ENCODE data around the gene GNLY.
"Not testable (repeated sequence)": the region's sequence is repeated elsewhere in the genome, so short reads cannot be mapped to it uniquely, and the experiment has no call there.

GNLY gene

DNA sequence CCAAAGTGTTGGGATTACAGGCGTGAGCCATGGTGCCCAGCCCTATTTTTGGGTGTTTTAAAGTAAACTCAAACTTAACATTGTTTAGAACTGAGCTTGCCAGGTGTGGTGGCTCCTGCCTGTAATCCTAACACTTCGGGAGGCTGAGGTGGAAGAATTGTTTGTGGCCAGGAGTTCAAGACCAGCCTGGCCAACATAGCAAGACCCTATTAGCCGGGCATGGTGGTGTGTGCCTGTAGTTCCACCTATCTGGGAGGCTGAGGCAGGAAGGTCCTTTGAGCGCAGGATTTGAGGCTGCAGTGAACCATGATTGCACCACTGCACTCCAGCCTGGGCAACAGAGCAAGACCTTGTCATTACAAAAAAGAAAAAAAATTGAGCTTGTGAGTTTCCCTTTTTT, 43.7 kb upstream of the GNLY start:
- Histone ChIP-seq H3K4me1 (ENCODE audit: insufficient read depth, insufficient read length) (no peaks in the 10 kb centered on the region), H3K27me3 (ENCODE audit: insufficient read depth, insufficient read length) (no peaks in the 10 kb centered on the region), H3K4me3 (ENCODE audit: insufficient read length, low read depth) (no peak overlapping the region), H3K36me3 (ENCODE audit: insufficient read depth, insufficient read length, low read length) (peaks cover 73% of the 10 kb centered on the region), H3K9me3 (ENCODE audit: insufficient read depth, low read length) (no peaks in the 10 kb centered on the region), H3K9ac (ENCODE audit: insufficient read length, low read depth) (no peak overlapping the region)
- TF ChIP-seq ZNF274 (IDR thresholded peaks at IDR 0.05; ENCODE audit: low read depth, low read length) (no peak), SUZ12 (IDR thresholded peaks at IDR 0.05; ENCODE audit: extremely low read depth, insufficient read depth, insufficient read length) (no peak), YY1 (IDR thresholded peaks at IDR 0.05; ENCODE audit: insufficient read depth, insufficient read length) (no peak)
- DNase-seq (ENCODE audit: low read depth, low spot score), result no peak

DNA sequence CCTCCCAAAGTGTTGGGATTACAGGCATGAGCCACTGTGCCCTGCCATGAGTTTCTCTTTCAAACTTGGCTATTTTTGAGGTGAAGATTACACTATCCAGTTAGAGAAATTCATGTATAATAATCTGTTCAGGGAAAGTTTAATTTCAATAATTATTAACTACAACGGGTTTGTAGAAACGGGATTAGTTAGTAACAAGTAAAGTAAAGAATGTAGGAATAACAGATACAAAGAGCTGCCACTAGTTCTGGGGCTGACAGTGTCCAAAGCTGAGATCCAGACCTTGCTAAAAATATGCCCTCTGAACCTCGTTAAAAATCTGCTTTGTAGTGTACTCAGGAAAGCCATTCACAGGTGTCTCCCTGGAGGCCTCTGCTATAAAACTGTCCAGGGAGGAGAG, 43.1 kb upstream of the GNLY start:
- no peaks in the 10 kb centered on the region for H3K9me3 ChIP-seq (ENCODE audit: insufficient read depth, low read length)
- no peaks in the 10 kb centered on the region for H3K4me1 ChIP-seq (ENCODE audit: insufficient read depth, insufficient read length)
- H3K27me3 ChIP-seq (ENCODE audit: insufficient read depth, insufficient read length), result no peaks in the 10 kb centered on the region
- TF ChIP-seq ZNF274 (IDR thresholded peaks at IDR 0.05; ENCODE audit: low read depth, low read length) (no peak), SUZ12 (IDR thresholded peaks at IDR 0.05; ENCODE audit: extremely low read depth, insufficient read depth, insufficient read length) (no peak), YY1 (IDR thresholded peaks at IDR 0.05; ENCODE audit: insufficient read depth, insufficient read length) (no peak)
- H3K9ac ChIP-seq (ENCODE audit: insufficient read length, low read depth), result no peak overlapping the region
- peaks cover 69% of the 10 kb centered on the region for H3K36me3 ChIP-seq (ENCODE audit: insufficient read depth, insufficient read length, low read length)
- H3K4me3 ChIP-seq (ENCODE audit: insufficient read length, low read depth), result no peak overlapping the region
- no peak for DNase-seq (ENCODE audit: low read depth, low spot score)

GRCh38 chr2:85652056-85652455, 42.1 kb upstream of the GNLY start:
- Histone ChIP-seq H3K36me3 (ENCODE audit: insufficient read depth, insufficient read length, low read length) (peaks cover 64% of the 10 kb centered on the region), H3K9me3 (ENCODE audit: insufficient read depth, low read length) (no peaks in the 10 kb centered on the region), H3K27me3 (ENCODE audit: insufficient read depth, insufficient read length) (no peaks in the 10 kb centered on the region), H3K4me1 (ENCODE audit: insufficient read depth, insufficient read length) (no peaks in the 10 kb centered on the region), H3K4me3 (ENCODE audit: insufficient read length, low read depth) (no peak overlapping the region), H3K9ac (ENCODE audit: insufficient read length, low read depth) (no peak overlapping the region)
- DNase-seq (ENCODE audit: low read depth, low spot score), result no peak
- TF ChIP-seq SUZ12 (IDR thresholded peaks at IDR 0.05; ENCODE audit: extremely low read depth, insufficient read depth, insufficient read length) (no peak), YY1 (IDR thresholded peaks at IDR 0.05; ENCODE audit: insufficient read depth, insufficient read length) (no peak), ZNF274 (IDR thresholded peaks at IDR 0.05; ENCODE audit: low read depth, low read length) (no peak)

DNA sequence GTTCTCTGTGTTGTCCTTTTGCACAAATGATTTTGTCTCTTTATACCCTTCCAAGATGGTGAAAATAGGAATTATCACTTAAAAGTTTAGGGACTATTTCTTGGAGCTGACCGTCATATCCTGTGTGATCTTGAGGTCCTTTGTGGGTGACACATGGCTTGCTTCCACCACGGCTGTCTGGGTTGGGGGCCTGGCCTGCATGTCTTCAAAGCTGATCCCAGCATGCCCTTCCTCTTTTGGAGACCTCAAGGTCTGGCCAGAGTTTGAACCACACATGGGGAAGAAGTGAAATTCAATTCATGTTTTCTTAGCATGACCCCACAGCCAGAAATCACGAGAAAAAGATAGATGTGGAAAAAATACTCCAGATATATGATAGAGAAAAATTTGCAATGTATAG, 40.2 kb upstream of the GNLY start:
- Histone ChIP-seq H3K4me1 (ENCODE audit: insufficient read depth, insufficient read length) (no peaks in the 10 kb centered on the region), H3K27me3 (ENCODE audit: insufficient read depth, insufficient read length) (no peaks in the 10 kb centered on the region), H3K36me3 (ENCODE audit: insufficient read depth, insufficient read length, low read length) (peaks cover 45% of the 10 kb centered on the region), H3K9me3 (ENCODE audit: insufficient read depth, low read length) (no peaks in the 10 kb centered on the region), H3K9ac (ENCODE audit: insufficient read length, low read depth) (no peak overlapping the region), H3K4me3 (ENCODE audit: insufficient read length, low read depth) (no peak overlapping the region)
- TF ChIP-seq YY1 (IDR thresholded peaks at IDR 0.05; ENCODE audit: insufficient read depth, insufficient read length), result no peak
- TF ChIP-seq ZNF274 (IDR thresholded peaks at IDR 0.05; ENCODE audit: low read depth, low read length), result no peak
- TF ChIP-seq SUZ12 (IDR thresholded peaks at IDR 0.05; ENCODE audit: extremely low read depth, insufficient read depth, insufficient read length), result no peak
- no peak for DNase-seq (ENCODE audit: low read depth, low spot score)

DNA sequence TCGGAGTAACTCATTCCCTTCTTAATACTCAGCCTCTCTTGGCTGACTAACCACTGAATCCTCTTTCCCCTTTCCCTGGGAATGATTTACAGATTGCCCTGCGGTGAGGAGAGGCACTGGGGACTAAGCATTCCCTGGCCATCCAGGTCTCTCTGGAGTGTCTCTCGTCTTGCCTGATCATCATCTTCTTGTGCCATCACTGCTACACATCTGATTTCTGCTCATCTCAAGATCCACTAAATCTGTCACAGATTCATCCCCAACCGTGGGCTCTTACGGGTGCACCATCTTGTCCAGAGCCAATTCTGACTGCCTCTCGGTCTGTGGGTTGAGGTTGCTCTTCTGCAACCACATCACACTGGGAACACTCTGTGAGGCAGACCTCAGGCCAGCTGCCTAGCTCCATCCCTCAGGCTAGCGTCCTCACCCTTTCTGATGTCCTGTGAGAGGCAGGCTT, 38.2 kb upstream of the GNLY start:
- Histone ChIP-seq H3K9me3 (ENCODE audit: insufficient read depth, low read length) (no peaks in the 10 kb centered on the region), H3K27me3 (ENCODE audit: insufficient read depth, insufficient read length) (no peaks in the 10 kb centered on the region), H3K36me3 (ENCODE audit: insufficient read depth, insufficient read length, low read length) (peaks cover 30% of the 10 kb centered on the region), H3K4me1 (ENCODE audit: insufficient read depth, insufficient read length) (no peaks in the 10 kb centered on the region), H3K9ac (ENCODE audit: insufficient read length, low read depth) (no peak overlapping the region), H3K4me3 (ENCODE audit: insufficient read length, low read depth) (no peak overlapping the region)
- TF ChIP-seq SUZ12 (IDR thresholded peaks at IDR 0.05; ENCODE audit: extremely low read depth, insufficient read depth, insufficient read length) (no peak), YY1 (IDR thresholded peaks at IDR 0.05; ENCODE audit: insufficient read depth, insufficient read length) (no peak), ZNF274 (IDR thresholded peaks at IDR 0.05; ENCODE audit: low read depth, low read length) (no peak)
- no peak for DNase-seq (ENCODE audit: low read depth, low spot score)

DNA sequence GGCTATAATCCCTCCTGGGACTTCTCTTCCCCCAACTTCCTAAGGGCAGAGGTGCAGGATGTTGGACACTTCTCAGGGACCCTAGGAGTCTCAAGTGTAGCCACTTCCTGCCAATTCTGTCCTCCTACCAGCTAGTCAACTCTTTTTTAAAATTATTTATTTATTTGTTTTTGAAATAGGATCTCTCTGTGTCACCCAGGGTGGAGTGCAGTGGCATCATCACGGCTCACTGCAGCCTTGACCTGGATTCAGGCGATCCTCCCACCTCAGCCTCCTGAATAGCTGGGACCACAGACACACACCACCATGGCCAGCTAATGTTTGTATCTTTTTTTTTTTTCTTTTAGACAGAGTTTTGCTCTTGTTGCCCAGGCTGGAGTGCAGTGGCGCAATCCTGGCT, 37.7 kb upstream of the GNLY start:
- no peak for DNase-seq (ENCODE audit: low read depth, low spot score)
- H3K36me3 ChIP-seq (ENCODE audit: insufficient read depth, insufficient read length, low read length), result peaks cover 26% of the 10 kb centered on the region
- no peak for TF ChIP-seq YY1 (IDR thresholded peaks at IDR 0.05; ENCODE audit: insufficient read depth, insufficient read length)
- TF ChIP-seq ZNF274 (IDR thresholded peaks at IDR 0.05; ENCODE audit: low read depth, low read length), result no peak
- no peak for TF ChIP-seq SUZ12 (IDR thresholded peaks at IDR 0.05; ENCODE audit: extremely low read depth, insufficient read depth, insufficient read length)
- H3K4me3 ChIP-seq (ENCODE audit: insufficient read length, low read depth), result no peak overlapping the region
- H3K4me1 ChIP-seq (ENCODE audit: insufficient read depth, insufficient read length), result no peaks in the 10 kb centered on the region
- no peaks in the 10 kb centered on the region for H3K9me3 ChIP-seq (ENCODE audit: insufficient read depth, low read length)
- no peaks in the 10 kb centered on the region for H3K27me3 ChIP-seq (ENCODE audit: insufficient read depth, insufficient read length)
- no peak overlapping the region for H3K9ac ChIP-seq (ENCODE audit: insufficient read length, low read depth)

GRCh38 chr2:85657399-85657798, 36.8 kb upstream of the GNLY start:
- H3K9ac ChIP-seq (ENCODE audit: insufficient read length, low read depth); H3K4me1 ChIP-seq (ENCODE audit: insufficient read depth, insufficient read length); H3K27me3 ChIP-seq (ENCODE audit: insufficient read depth, insufficient read length); DNase-seq (ENCODE audit: low read depth, low spot score); H3K4me3 ChIP-seq (ENCODE audit: insufficient read length, low read depth); H3K9me3 ChIP-seq (ENCODE audit: insufficient read depth, low read length): not testable (repeated sequence)
- peaks cover 20% of the 10 kb centered on the region for H3K36me3 ChIP-seq (ENCODE audit: insufficient read depth, insufficient read length, low read length)

Data from NT2/D1 (cell line).